Measurements from ENCODE around the gene GTPBP4.

- TF ChIP-seq BHLHE40 (IDR thresholded peaks at IDR 0.05; ENCODE audit: borderline replicate concordance), result no peak
- no peak for TF ChIP-seq SP1 (IDR thresholded peaks at IDR 0.05)
- no peak for TF ChIP-seq ARNT (IDR thresholded peaks at IDR 0.05)
- no peak for TF ChIP-seq CTBP1 (IDR thresholded peaks at IDR 0.05; ENCODE audit: borderline replicate concordance)
- no peak for TF ChIP-seq TARDBP (IDR thresholded peaks at IDR 0.05)
- TF ChIP-seq L3MBTL2 (conservative IDR thresholded peaks at IDR 0.05), result no peak
- no peak for TF ChIP-seq ZNF384 (IDR thresholded peaks at IDR 0.05)
- no peak for TF ChIP-seq FOXM1 (IDR thresholded peaks at IDR 0.05; ENCODE audit: borderline replicate concordance)
Observed at GRCh38 chr10:964988-965417, 23.2 kb upstream of the GTPBP4 start.
